Testis (tissue), 3 donors: ENCODE results near the gene NKD1. TPM values are rescaled to one million over a fixed set of nuclear protein-coding genes. Genes with fewer than 3 reads are reported as not detected.

Source experiments
- DNase-seq: peaks from one replicate; pipeline ENCODE4 v3.0.0-alpha.2; 2019
- H3K27ac ChIP-seq, 2 donors: fragments of 200-600 bp; sonication (generic); one replicate each; pipeline ENCODE4 v1.5.1; 2019
- H3K27me3 ChIP-seq: fragments of 200-600 bp; sonication (generic); one replicate; pipeline ENCODE4 v1.5.1; 2019
- H3K36me3 ChIP-seq: fragments of 200-600 bp; sonication (generic); one replicate; pipeline ENCODE4 v1.5.1; 2017; ENCODE audit warnings: low read depth; ENCODE audit errors: missing control alignments
- H3K4me1 ChIP-seq: fragments of 200-600 bp; sonication (generic); one replicate; pipeline ENCODE4 v1.5.1; 2019
- H3K4me3 ChIP-seq, 2 donors: fragments of 200-600 bp; sonication (generic); one replicate each; pipeline ENCODE4 v1.5.1; 2017 to 2019
- H3K9me3 ChIP-seq: fragments of 200-600 bp; sonication (generic); one replicate; pipeline ENCODE4 v1.5.1; 2017
- POLR2A ChIP-seq: fragments of 450-650 bp; IDR thresholded peaks from one replicate; pipeline ENCODE4 v1.6.1; 2017; ENCODE audit warnings: antibody characterized with exemption, mild to moderate bottlenecking, moderate library complexity
- WGBS, 2 donors: methylation state at CpG; one replicate each; pipeline ENCODE4 v1.1.5; 2018; 5-methylcytosine and 5-hydroxymethylcytosine counted together
- intact Hi-C: fragments of 100-400 bp; cut with DNase I; formaldehyde crosslinking; loops from one replicate; pipeline ENCODE4 v1.15.1; 2023; ENCODE audit warnings: low total_unique reads
- polyA plus RNA-seq: library from polyadenylated mRNA; stranded (reverse); fragments of 350-450 nt; fragmentation: Illumina TruSeq; extraction: RNeasy Lipid Tissue Mini Kit (QIAGEN cat#74804); gene quantifications from one replicate; pipeline ENCODE4 v1.2.3, GENCODE V29; 2014; ENCODE audit warnings: low read depth, low replicate concordance; ENCODE audit not compliant: insufficient read depth
- total RNA-seq, 2 donors: library from RNA; depleted of rRNA; stranded (reverse); fragments of >200 nt; gene quantifications; one replicate each; pipeline ENCODE4 v1.2.3, GENCODE V29; 2016
- TF ChIP-seq, protein P1 (sequence below), 3 experiments: fragments of 450-650 bp in 2 of 3; fragments of 200-600 bp in 1 of 3; sonication (generic) in 1 of 3; IDR thresholded peaks; one replicate each; pipeline ENCODE4 v1.5.1; 2016 to 2019; ENCODE audit warnings: antibody characterized with exemption in 3 of 3, mild to moderate bottlenecking in 2 of 3, moderate library complexity in 1 of 3

NKD1 gene
- total and polyA plus RNA-seq, 3 donors from 2014 or later: 5.9 to 14.4 (median 8.4) TPM

DNA sequence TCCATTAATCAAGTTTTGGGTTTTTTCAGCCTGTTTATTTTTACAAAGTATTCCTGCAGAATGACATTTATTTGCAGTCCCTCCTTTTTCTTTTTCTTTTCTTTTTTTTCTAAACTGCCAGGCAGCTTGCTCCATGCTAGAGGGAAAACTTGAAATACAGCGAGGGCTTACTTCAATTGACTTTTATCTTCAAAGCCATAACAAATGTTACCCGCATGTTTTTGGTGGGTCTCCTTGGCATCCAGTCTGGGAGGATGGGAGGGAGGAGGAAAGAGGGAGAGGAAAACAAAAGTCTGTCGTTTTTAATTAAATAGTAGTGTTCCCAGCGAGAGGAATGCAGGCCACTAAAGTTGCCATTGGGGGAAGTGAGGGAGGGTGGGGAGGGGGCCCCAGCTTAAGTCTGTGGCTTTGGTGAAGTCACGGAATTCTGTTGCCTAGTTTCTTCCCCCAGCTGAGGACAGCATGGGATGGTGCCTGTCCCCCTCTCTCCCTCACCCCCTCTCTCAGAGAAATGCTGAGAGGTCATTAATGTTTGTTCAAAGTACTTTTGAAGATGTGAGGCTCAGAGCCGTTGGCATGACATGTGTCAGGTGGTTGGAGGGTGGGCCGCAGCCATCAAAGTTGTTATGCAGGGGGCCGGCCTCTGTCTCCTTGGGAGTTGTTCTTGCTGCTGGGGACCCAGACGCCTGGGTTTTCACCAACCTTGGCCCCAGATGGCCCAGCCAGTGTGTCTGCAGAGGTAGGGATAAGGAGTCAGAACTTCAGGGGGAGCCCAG, 2.9 kb downstream of the NKD1 start:
- Histone ChIP-seq H3K27me3 (no peaks in the 10 kb centered on the region), H3K27ac (no peak overlapping the region), H3K4me1 (peaks cover 4% of the 10 kb centered on the region), H3K36me3 (no peaks in the 10 kb centered on the region), H3K4me3 (no peak overlapping the region), H3K9me3 (no peaks in the 10 kb centered on the region)
- intact Hi-C loops: no loop called here
- 81 to 83% methylated on average over 9 of the region's 9 CpGs for WGBS, 2 donors
- no peak for DNase-seq
- TF ChIP-seq POLR2A: no peak
- TF ChIP-seq, protein P1, sequence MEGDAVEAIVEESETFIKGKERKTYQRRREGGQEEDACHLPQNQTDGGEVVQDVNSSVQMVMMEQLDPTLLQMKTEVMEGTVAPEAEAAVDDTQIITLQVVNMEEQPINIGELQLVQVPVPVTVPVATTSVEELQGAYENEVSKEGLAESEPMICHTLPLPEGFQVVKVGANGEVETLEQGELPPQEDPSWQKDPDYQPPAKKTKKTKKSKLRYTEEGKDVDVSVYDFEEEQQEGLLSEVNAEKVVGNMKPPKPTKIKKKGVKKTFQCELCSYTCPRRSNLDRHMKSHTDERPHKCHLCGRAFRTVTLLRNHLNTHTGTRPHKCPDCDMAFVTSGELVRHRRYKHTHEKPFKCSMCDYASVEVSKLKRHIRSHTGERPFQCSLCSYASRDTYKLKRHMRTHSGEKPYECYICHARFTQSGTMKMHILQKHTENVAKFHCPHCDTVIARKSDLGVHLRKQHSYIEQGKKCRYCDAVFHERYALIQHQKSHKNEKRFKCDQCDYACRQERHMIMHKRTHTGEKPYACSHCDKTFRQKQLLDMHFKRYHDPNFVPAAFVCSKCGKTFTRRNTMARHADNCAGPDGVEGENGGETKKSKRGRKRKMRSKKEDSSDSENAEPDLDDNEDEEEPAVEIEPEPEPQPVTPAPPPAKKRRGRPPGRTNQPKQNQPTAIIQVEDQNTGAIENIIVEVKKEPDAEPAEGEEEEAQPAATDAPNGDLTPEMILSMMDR (IDR thresholded peaks at IDR 0.05): no peak

DNA sequence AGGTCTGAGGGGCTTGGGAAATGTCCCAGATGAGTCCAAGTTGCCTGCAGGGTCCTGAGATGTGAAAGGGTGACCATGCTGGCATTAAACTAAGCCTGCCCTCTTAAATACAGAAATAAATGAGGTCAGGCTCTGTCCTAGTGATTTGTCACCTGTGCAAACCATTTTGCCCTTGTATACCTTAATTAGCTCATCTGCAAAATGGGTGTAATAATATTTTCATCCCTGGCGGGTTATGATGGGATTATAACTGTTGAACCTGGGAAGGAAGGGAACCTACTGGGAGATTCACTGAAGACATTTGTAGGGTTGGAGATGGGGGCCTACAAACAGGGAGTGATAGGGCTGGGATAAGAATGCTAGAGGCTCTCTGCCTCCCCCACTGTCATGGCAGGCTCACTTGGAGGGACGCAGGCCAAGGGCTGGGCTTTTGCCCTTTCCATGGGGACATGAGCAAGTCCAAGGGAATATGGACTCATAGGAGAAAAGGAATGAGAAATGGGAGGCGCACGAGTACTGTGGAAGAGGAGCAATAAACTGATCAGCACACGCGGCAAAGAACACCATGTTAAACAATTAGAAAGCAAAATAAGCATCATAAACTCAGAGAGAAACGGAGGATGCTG, 4.4 kb downstream of the NKD1 start:
- intact Hi-C loops: no loop called here
- no peaks in the 10 kb centered on the region for H3K9me3 ChIP-seq
- no peaks in the 10 kb centered on the region for H3K27me3 ChIP-seq
- no peak overlapping the region for H3K27ac ChIP-seq
- no peak overlapping the region for H3K4me3 ChIP-seq
- 93 to 98% methylated on average over 6 to 7 of the region's 7 CpGs for WGBS, 2 donors
- H3K36me3 ChIP-seq: no peaks in the 10 kb centered on the region
- peaks cover 2% of the 10 kb centered on the region for H3K4me1 ChIP-seq
- no peak for TF ChIP-seq POLR2A
- no peak for DNase-seq

DNA sequence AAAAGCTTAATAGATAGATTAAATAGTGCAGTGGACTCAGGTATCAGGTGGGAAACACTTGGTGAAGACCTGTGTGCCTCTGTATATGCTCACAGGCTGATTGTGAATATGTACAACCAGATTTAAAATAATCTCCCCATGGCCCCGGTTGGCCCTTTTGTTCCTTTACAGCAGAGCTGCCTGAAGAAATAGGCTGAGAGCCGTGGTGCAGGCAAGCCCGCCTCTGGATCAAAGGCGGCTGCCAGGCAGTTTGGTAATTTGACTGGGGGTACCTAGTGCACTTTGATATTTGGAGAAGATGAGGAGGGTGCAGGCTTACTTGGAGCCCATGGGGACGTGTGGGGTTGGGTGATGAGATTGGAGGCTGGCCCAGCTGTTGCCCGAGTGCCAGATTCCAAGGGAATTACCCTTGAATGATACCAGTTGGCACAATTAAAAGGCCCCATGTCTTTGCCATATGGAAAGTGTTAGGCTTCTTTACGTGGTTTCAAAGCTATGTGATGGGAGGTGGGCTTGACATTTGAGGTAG, 5.0 kb downstream of the NKD1 start:
- H3K27me3 ChIP-seq: no peaks in the 10 kb centered on the region
- 93 to 97% methylated on average over 7 of the region's 7 CpGs for WGBS, 2 donors
- intact Hi-C loops: no loop called here
- H3K4me1 ChIP-seq: no peaks in the 10 kb centered on the region
- no peak overlapping the region for H3K27ac ChIP-seq
- no peaks in the 10 kb centered on the region for H3K9me3 ChIP-seq
- H3K4me3 ChIP-seq: no peak overlapping the region
- H3K36me3 ChIP-seq: no peaks in the 10 kb centered on the region
- no peak for TF ChIP-seq POLR2A
- TF ChIP-seq, protein P1 (IDR thresholded peaks at IDR 0.05): no peak
- DNase-seq: no peak

DNA sequence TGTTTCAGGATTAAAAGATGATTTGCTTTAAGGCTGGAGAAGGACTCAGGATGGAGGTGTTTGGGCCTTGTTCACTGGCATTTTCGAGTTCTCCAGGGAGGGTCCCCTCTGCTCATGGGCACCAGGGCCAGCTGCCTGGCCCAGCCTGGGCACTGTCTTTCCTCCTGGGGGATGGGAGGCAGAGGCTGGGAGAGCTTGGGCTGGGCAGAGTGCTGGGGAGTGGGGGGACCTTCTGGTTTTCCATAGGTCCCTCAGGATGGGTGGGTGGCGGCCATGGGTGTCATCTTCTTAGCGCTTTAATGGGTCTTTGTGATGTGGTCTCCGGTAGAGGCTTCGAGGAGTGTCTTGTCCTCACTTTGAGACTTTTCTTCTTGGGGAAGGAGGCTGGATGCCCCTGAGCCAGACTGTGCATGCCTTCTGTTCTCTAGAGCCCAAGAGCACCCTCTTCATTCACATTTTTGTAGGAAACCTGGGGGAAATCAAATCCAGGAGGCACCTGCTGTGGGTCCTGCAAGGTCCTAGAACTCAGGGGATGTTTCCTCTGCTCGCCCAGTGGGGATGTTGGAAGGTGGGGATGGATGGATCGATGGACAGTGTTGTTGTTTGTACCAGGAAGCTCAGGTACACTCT, 5.7 kb downstream of the NKD1 start:
- Histone ChIP-seq H3K4me3 (no peak overlapping the region), H3K4me1 (no peaks in the 10 kb centered on the region), H3K9me3 (no peaks in the 10 kb centered on the region), H3K36me3 (no peaks in the 10 kb centered on the region), H3K27ac (no peak overlapping the region), H3K27me3 (no peaks in the 10 kb centered on the region)
- no peak for DNase-seq
- intact Hi-C loops: no loop called here
- TF ChIP-seq, protein P1 (IDR thresholded peaks at IDR 0.05): no peak
- TF ChIP-seq POLR2A: no peak
- 93 to 96% methylated on average over 5 to 7 of the region's 7 CpGs for WGBS, 2 donors

DNA sequence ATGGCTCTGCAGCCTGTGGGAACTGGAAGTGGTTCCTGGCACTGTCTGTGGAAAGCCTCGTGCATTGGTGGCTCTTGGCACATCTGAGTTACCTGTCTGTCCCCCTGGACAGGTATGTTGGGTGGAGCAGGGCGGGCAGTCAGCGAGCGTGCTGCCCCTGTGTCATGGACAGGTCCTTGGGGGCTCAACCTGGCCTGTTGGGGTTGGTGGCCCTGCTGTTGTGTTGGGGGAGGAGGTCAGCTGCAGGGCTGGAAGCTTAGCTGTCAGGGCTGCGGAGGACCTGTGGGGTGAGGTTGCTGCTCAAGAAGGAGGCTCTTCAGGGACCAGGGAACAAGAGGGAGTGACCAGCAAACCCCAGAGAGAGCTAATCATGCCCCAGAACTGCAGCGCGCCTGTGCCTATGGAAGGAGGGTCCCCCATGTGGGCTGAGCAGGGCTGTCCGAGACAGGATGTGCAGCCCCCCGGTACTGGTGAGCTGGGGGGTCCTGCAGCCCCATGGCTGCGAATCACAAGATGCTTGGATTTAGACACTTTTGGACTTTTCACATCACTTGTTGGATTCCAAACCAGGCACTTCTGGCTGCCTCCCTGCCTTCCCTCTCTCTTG, 7.2 kb downstream of the NKD1 start:
- H3K27me3 ChIP-seq: no peaks in the 10 kb centered on the region
- no peaks in the 10 kb centered on the region for H3K9me3 ChIP-seq
- TF ChIP-seq, protein P1 (IDR thresholded peaks at IDR 0.05): no peak
- no peak for TF ChIP-seq POLR2A
- no peaks in the 10 kb centered on the region for H3K4me1 ChIP-seq
- H3K36me3 ChIP-seq: no peaks in the 10 kb centered on the region
- DNase-seq: no peak
- 89 to 94% methylated on average over 10 of the region's 10 CpGs for WGBS, 2 donors
- H3K4me3 ChIP-seq: no peak overlapping the region
- intact Hi-C loops: no loop called here
- no peak overlapping the region for H3K27ac ChIP-seq
